ENCODE data around the gene RCAN2.
"Not testable (repeated sequence)": the region's sequence is repeated elsewhere in the genome, so short reads cannot be mapped to it uniquely, and the experiment has no call there.

The RCAN2 gene

DNA sequence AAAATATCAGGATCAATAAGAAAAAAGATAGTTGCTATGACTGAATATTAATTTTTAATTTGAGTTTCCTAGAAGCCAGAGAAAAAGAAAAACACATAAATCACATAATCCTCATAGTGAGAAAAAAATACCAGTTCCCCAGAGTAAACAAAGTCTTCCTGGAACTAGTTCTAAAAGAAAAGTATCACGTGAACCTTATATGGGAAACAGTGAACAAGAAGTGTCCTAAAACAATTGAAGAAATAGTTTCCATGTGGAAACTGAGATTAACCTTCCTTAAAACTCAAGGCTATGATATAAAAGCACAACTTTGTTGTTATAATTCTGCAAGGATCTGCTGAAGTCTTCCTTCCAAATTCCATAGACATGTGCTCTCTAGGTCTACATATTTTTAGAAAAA, 50.6 kb downstream of the RCAN2 start:
- no peak overlapping the region for H3K4me3 ChIP-seq (ENCODE audit: low read depth, low read length)

DNA sequence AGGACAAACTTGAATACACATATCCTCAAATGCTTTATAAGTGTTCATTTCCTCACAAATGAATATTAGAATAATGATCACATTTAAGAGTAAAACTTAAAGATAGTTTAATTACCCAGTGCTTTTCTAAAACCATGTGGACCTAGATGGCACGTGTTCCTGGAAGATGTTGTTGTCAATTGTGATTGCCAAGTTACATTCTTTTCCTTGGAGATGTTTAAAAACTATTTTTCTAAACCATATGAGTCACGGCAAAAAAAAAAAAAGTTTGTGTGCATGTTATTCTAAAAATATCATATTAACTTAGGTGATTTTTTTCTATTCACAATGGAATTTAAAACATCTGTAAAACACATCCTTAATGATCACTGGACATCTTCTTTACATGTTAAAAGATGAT, 51.1 kb downstream of the RCAN2 start:
- H3K4me3 ChIP-seq (ENCODE audit: low read depth, low read length), result no peak overlapping the region

DNA sequence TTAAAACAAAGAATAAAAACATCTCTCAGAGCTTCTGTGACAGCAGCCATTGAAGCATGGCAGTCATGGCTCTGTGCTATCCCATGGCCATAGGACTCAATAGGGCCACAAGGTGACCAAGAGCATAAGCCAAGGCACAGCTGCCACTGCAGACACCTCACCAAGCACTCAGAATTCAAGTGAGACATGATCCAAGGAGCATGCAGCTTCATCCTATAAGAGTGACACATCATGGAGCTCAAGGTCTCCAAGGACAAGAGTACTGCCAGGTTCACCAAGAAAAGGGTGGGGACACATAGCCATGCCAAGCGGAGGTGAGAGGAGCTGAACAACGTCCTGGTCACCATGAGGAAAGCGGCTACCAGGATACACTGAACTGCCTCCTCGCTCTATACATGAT, 53.0 kb downstream of the RCAN2 start:
- H3K4me3 ChIP-seq (ENCODE audit: low read depth, low read length), result no peak overlapping the region

DNA sequence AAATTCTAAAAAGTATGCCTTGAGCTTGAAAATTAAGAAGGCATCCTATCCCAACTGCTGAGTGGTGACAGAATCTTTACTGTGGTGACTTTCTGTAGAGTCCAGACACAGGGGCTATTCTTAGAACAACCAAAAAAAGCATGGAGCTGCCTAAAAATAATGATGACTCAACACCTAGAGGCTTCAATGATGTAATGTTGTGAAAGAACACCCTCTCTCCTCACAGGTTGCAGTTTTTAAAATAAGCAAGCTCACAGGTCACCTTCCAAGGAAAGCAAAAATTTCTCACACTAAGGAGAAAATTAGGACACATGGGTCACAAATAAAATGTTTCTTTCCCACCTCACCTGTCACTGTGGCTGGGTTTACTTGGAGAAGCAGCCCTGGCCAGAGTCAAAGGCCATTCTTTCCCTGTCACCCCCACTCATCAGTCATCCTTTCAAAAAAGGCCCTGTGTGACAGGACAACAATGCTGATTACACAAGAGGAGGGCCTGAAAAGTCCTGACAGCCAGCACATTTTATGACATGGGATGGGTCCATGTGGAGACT, 53.5 kb downstream of the RCAN2 start:
- no peak overlapping the region for H3K4me3 ChIP-seq (ENCODE audit: low read depth, low read length)

DNA sequence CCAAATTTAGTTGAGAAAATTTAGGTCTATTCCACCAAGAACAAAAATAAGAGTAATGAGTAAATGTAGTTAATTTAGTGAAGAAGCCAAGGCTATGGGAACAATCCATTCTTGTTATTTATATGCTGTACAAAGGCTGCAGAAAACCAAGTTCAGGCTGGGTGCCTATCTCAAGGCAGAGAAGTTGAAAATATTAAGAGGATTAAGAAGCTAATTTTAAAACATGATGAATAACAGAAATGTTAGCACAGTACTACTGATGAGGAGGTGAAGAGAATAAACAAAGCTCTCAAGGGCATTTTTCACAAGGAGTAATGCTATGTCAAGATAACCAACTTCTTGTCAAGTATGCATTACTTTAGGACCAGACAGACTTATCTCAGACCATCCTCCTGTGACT, 68.6 kb downstream of the RCAN2 start:
- H3K4me3 ChIP-seq (ENCODE audit: low read depth, low read length), result no peak overlapping the region

DNA sequence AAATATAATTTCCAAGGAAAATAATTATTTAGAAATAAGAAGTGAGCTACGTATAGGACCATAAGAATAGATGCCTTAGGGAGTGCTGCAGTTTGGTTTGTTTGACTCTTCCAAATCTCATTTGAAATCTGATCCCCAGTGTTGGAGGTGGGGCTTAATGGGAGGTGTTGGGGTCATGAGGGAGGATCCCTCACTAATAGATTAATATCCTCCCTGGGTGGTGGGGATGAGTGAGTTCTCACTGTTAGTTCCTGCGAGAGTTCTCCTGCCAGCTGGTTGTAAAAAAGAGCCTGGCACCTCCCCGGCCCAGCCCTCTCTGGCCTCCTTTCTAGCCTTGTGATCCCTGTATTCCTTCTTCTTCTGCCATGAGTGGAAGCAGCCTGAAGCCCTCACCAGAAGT, 69.3 kb downstream of the RCAN2 start:
- no peak overlapping the region for H3K4me3 ChIP-seq (ENCODE audit: low read depth, low read length)

DNA sequence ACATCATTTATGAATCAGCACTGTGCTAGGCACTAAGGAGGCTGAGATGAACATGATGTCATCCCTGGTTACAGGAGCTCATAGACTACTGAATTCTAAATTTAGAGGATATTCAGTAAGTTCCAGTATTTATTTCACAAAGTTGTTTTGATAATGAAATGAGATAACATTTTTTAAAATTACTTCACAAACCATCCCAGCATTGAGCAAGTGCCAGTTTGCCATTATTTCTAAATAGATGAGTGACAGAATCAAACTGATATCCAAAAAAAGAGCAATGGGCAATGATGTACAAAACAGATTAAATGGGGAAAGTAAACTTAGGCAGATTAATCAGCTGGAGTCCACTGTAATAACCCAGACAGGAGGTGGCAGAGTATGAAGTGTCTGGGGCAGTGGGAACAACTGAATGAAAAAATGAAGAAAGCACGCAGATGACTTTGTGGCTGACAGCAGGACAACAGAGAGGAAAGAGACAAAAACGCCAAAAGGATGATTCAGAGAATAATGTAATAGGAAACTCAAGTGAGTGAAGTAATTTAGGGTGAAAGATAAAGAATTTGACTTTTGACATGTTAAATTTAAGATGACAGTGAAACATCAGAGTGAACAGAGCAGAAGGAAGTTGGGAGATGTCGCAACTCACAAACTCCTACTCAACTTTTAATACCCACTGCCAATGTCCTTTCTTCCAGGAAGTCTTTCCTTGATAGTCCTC, 70.2 kb downstream of the RCAN2 start:
- no peak overlapping the region for H3K4me3 ChIP-seq (ENCODE audit: low read depth, low read length)

DNA sequence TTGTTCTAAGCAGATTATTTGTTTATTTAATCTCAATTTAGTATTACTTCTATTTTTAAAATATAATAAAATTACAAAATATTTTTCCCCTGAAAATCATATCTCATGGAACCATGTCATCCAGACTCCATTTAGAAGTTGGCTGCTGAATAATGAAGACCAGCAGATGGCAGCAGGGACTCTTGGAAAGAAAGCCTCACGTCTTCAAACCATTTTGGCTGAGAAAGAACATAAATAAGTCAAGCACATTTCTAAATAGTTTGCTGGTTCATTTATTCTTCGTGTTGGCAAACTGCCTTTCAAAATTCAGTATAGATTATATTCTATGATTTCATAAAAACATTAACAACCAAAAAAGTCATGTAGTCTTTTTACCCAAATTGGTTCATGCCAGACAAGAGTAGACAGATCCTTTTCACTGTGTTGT, 71.7 kb downstream of the RCAN2 start:
- no peak overlapping the region for H3K4me3 ChIP-seq (ENCODE audit: low read depth, low read length)

DNA sequence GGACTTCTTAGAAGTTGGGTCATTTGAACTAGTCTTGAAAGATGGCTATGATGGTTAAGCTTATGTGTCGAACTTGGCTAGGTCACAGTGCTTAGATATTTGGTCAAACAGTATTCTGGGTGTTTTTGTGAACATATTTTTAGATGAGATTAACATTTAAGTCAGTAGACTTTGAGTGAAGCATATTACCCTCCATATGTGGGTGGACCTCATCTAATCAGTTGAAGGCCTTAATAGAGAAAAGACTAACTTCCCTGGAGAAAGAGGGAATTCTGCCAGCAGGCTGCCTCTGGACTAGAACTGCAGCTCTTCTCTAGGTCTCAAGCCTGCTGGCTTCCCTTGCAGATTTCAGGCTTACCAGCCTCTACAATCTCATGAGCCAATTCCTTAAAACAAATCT, 76.9 kb downstream of the RCAN2 start:
- no peak overlapping the region for H3K4me3 ChIP-seq (ENCODE audit: low read depth, low read length)

DNA sequence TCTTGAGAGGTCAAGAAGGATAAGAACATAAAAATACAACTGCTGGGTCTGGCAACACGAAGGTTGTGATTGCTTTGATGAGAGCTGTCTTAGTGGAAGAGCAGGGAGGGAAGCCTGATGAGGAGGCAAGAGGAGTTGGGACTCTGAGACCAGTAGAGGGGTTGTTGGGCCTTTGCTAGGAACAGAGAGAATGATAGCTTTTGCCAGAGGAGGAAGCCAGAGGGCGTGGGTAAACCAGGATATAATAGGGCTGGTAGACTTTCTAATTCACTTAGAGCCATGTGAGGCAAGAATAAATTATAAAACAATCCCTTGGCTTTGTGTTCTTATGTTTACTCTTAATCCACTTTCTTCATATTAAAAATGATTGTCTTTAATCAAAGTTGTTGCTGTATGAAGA, 78.6 kb downstream of the RCAN2 start:
- no peak overlapping the region for H3K4me3 ChIP-seq (ENCODE audit: low read depth, low read length)

DNA sequence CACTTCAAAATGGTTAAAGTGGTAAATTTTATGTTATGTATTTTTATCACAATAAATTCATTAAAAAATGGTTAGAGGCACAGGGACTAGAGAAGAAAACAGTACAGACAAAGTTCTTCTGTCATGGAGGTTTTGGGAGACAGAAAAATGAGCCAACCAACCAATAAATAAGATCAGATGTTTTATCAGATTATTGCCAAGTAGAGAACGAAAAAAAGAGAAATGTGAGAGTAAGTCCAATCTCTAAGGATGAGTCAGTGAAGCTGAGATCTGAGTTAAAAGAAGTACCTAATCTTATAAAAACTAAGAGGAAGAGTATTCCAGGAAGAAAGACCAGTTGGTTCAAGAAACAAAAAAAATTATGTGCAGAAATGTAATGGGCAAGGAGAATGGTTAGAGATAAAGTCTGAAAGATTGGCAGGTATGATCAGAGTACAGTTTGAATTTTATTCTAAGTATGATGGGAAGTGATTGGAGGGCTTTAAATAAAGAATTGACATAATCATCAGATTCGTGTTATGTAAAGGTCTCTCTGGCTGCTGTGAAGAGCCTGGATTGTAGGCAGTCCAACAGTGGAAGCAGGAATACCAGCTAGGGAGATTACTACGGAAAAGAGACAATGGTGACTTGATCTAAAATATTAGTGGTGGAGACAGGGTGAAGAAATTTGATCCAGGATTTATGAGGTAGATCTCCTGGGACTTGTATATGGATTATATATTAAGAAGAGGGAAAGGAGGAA, 79.6 kb downstream of the RCAN2 start:
- no peak overlapping the region for H3K4me3 ChIP-seq (ENCODE audit: low read depth, low read length)

DNA sequence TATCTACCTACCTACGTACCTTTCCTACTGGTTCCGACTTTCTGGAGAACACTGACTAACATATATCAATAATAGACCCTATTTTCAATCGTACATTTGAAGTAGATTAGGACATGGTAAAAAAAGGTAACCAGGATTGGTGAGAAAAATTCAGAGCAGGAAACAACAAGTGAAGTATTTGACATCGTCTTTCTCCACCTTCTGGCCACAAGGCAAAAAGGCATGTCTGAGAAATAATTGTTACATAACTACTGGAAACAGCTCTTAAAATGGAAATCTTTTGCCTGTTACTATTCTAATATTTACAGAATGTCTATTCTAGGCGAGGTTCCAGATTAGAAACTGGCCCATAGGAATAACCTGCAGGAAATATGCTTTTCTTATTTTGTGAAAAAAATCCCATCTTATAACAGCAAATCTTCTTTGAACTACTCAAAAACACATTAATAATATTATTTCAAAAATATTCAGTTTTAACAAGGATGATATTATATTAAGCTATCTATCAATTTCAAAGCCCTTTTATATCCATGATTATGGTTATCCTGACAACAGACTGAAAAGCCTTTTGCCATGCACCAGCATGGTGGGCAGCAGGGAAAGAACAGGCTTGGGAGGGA, 80.8 kb downstream of the RCAN2 start:
- no peak overlapping the region for H3K4me3 ChIP-seq (ENCODE audit: low read depth, low read length)

DNA sequence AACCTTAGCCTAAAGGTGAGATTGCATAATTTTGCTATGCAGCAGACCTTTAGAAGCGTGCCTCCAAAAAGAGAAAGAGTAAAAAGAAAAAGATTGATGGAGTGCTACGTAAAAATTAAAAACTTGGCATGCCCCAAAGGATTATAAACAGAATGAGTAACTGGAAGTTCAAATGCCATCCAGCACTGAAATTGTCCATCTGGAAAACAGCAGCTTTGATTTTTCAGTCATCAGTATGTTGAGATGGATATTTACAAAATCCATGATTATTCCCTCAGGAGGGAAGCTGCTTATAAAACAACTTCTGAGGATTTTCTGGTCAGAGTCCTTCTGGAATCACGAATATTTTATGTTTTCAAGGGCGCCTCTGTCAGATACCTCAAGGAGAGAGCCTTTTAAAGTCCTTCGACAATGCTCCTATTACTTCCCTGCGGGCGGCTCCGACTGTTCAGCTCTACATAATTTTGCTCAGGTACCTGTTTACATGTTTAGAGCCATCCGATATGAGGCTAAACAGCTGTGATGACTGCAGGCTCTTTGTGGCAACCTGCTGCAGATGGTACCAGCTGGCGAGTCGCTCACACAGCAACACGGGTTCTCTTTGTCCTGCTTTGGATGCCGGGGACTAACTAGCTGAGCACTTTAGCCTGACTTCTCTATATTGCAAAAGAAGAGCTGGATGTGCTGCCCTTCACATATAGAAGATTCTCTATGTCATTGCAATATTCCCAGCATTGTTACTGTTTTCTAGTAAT, 83.3 kb downstream of the RCAN2 start:
- no peak overlapping the region for H3K4me3 ChIP-seq (ENCODE audit: low read depth, low read length)

DNA sequence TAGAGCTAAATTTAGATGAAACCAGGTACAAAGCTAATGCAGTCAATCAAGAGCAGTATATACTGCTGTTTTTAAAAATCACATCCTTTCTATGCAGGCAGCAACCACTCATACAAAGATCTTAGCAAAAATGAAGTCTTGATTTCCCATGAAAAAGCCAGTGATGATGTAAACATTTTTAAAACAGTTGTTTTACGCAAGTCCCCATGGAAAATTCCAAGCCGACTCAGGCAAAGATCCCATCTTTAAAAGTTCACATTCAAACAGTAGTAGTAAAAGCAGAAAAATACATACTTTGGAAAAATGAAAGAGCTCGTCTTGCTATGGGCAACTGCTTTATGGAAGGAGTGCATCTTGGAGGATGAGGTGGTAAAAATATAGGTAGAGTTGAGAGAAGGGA, 84.0 kb downstream of the RCAN2 start:
- H3K4me3 ChIP-seq (ENCODE audit: low read depth, low read length), result no peak overlapping the region

DNA sequence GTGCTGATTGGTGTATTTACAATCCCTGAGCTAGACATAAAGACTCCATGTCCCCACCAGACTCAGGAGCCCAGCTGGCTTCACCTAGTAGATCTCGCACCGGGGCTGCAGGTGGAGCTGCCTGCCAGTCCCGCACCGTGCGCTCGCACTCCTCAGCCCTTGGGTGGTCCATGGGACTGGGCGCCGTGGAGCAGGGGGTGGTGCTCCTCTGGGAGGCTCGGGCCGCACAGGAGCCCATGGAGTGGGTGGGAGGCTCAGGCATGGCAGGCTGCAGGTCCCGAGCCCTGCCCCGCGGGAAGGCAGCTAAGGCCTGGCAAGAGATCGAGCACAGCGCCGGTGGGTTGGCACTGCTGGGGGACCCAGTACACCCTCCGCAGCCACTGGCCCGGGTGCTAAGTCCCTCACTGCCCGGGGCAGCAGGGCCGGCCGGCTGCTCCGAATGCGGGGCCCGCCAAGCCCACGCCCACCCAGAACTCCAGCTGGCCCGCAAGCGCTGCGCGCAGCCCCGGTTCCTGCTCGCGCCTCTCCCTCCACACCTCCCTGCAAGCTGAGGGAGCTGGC, 85.5 kb downstream of the RCAN2 start:
- not testable (repeated sequence) for H3K4me3 ChIP-seq (ENCODE audit: low read depth, low read length)

DNA sequence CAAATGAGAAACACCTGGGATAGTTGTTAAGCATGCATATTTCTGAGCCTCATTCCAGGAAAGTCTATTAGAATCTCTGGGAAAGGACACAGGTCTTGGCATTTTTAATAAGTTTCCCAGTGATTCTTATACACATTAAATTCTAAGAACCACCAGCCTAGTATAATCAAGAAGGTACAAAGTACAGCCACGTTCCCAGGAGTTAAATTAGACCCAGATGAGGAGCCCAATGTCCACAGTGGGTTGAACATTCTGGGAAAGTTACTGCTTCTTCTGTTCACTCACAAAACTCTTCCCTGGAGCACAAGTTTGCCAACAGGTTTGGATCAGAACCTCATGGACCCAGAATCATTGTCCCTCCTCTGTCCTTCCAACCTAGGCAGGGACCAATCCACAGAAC, 90.4 kb downstream of the RCAN2 start:
- H3K4me3 ChIP-seq (ENCODE audit: low read depth, low read length), result no peak overlapping the region

DNA sequence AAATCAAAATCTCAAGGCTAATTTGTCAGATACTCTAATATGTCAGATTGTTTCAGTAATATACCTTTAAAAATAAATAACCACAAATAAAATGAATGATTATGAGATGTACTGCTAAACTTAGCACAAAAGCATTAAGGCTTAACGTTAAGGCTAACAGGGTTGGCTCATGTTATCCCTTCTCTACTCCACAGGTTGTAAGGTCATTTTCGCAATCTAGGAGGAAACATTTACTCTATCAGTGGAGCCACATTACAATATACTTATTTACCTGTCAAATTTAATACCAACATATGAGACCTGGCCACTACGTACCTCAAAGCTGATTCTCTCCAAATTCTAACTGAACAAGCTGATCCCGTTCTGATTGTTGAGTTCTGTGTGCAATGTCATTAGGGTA, 95.7 kb downstream of the RCAN2 start:
- H3K4me3 ChIP-seq (ENCODE audit: low read depth, low read length), result no peak overlapping the region

DNA sequence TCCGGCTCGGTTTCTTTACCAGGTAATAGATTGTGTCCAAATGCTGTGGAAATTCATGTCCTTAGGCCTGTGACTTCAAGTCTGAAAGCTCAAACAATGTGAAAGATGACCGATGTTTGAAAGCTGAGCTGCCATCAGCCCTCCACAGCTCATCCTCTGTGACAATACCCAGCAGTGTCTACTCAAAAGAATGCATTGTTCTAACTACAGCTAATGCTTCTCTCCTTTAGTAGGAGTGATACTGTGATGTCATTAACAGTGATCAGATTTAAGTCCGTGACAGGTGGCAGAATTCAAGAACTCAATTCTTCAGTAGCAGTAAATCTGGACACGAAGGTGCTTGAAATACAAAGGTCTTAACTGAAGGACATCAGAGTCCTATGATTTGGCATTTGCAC, 97.3 kb downstream of the RCAN2 start:
- H3K4me3 ChIP-seq (ENCODE audit: low read depth, low read length), result no peak overlapping the region

DNA sequence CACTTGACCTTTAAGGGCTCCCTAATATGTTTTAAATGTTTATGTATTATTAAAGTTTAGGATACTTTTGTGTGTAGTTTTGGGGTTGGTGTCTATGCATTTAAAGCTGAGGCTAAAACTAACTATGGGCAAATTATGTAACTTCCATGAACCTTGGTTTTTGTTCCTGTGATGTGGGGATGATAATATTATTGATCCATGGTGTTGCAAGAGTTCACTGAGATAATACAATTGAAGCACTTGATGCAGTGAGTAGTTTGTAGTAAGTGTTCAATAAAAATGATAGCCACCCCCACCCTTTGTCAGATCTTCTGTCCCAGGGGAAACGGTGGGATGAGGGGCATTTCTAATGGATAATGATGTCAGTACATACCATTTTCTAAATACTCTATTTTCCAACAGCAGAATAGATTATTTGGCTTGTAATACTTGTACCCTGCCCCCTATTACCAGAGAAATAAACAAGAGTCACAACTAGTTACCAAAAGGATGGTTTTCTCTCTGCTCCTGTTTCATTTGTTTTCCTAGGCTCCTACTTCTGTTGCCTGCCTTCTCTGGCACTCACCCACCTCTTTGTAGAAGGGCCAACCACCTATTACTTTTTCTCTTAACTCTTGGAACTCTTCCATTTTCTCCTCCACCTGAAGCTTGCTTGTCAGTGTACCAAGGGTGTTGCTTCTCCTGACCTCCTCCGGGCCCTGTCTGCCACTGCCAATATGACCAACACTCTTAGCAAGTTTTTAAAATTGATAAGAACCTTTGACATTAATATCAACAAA, 97.9 kb downstream of the RCAN2 start:
- no peak overlapping the region for H3K4me3 ChIP-seq (ENCODE audit: low read depth, low read length)

DNA sequence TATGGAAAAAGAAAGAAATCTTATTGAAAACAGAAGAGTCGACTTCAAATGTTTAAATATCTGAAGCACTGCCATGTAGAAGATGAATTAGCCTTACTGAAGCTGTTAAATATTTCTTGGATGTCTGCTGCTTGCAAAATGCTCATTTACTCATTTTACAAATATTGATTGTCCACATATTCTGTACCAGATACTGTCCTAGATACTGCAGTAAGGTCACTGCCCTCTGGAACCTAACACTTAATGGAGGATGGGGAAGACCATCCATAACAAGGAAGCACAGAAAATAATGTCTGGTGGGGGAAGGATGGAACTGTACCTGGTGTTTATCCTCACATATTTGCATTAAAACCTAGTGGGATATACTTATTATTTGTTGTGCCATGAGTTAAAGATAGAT, 99.0 kb downstream of the RCAN2 start:
- H3K4me3 ChIP-seq (ENCODE audit: low read depth, low read length), result no peak overlapping the region
